LNCaP clone FGC (cell line): ENCODE data around the gene LTN1.

Experiments used
- DNase-seq: peaks from one replicate; pipeline ENCODE4 v3.0.0-alpha.2; 2011; ENCODE audit warnings: low read depth
- H3K4me3 ChIP-seq: 2 replicates; pipeline ENCODE4 v1.5.1; 2011; ENCODE audit warnings: mild to moderate bottlenecking, low read depth, low read length, control low read depth
- CTCF ChIP-seq: IDR thresholded peaks from 2 replicates; pipeline ENCODE4 v1.5.1; 2012; ENCODE audit warnings: mild to moderate bottlenecking; ENCODE audit not compliant: control insufficient read depth, insufficient read depth; ENCODE audit errors: extremely low read depth

The LTN1 gene

GRCh38 chr21:28916150-28916893 lies 76.4 kb downstream of the LTN1 start:
- no peak overlapping the region for H3K4me3 ChIP-seq
- TF ChIP-seq CTCF = no peak
- no peak for DNase-seq

GRCh38 chr21:28913071-28913470 lies 79.6 kb downstream of the LTN1 start:
- DNase-seq = no peak
- no peak overlapping the region for H3K4me3 ChIP-seq
- no peak for TF ChIP-seq CTCF

- no peak for TF ChIP-seq CTCF
- no peak for DNase-seq
- no peak overlapping the region for H3K4me3 ChIP-seq
These were observed 82.3 kb downstream of the LTN1 start for GRCh38 chr21:28910280-28910887.

- no peak for DNase-seq
- no peak for TF ChIP-seq CTCF
- H3K4me3 ChIP-seq = no peak overlapping the region
These were observed 84.3 kb downstream of the LTN1 start for GRCh38 chr21:28908351-28908750.

GRCh38 chr21:28906841-28907240 lies 85.8 kb downstream of the LTN1 start:
- no peak overlapping the region for H3K4me3 ChIP-seq
- DNase-seq = no peak
- no peak for TF ChIP-seq CTCF

- no peak for TF ChIP-seq CTCF
- no peak for DNase-seq
- H3K4me3 ChIP-seq = no peak overlapping the region
These were observed 86.4 kb downstream of the LTN1 start for GRCh38 chr21:28906236-28906635.

GRCh38 chr21:28904961-28905435 lies 87.7 kb downstream of the LTN1 start:
- no peak overlapping the region for H3K4me3 ChIP-seq
- DNase-seq = peak; percentile 43
- no peak for TF ChIP-seq CTCF
